ENCODE results near the gene GALNT12.

- TF ChIP-seq POLR2A (IDR thresholded peaks at IDR 0.05; ENCODE audit: low read length) = no peak
- TF ChIP-seq GATA1 (IDR thresholded peaks at IDR 0.05; ENCODE audit: low read depth, low read length) = no peak
Observed at GRCh38 chr9:98780059-98780749, 27.3 kb upstream of the GALNT12 start.
